Loucy (cell line): ENCODE data around the gene CCDC71.

Experiments used
- H2AFZ ChIP-seq: fragments of 200-600 bp; sonication (generic); 2 replicates; pipeline ENCODE4 v1.6.0; 2016; ENCODE audit warnings: antibody characterized with exemption, mild to moderate bottlenecking, low read length, moderate library complexity
- H3F3A ChIP-seq: fragments of 200-600 bp; 2 replicates; pipeline ENCODE4 v1.6.0; 2016; ENCODE audit warnings: antibody characterized with exemption, low read depth, mild to moderate bottlenecking
- H3K27me3 ChIP-seq: fragments of 200-600 bp; sonication (generic); 2 replicates; pipeline ENCODE4 v1.6.1; 2014; ENCODE audit warnings: low read length, mild to moderate bottlenecking; ENCODE audit not compliant: insufficient read depth, poor library complexity, severe bottlenecking
- H3K36me3 ChIP-seq: fragments of 200-600 bp; sonication (generic); 2 replicates; pipeline ENCODE4 v1.6.1; 2016; ENCODE audit warnings: low read length; ENCODE audit not compliant: insufficient read depth
- H3K4me1 ChIP-seq: fragments of 200-600 bp; sonication (generic); 2 replicates; pipeline ENCODE4 v1.5.1; 2014; ENCODE audit warnings: low read length, mild to moderate bottlenecking; ENCODE audit not compliant: insufficient read depth, poor library complexity, severe bottlenecking
- H3K4me2 ChIP-seq: fragments of 200-600 bp; sonication (generic); 2 replicates; pipeline ENCODE4 v1.6.0; 2014; ENCODE audit warnings: antibody characterized with exemption, low read length, low read depth, mild to moderate bottlenecking; ENCODE audit not compliant: poor library complexity, severe bottlenecking
- H3K4me3 ChIP-seq: fragments of 200-600 bp; sonication (generic); 2 replicates; pipeline ENCODE4 v1.5.1; 2014; ENCODE audit warnings: low read length, mild to moderate bottlenecking, mixed read lengths; ENCODE audit not compliant: poor library complexity, severe bottlenecking
- H3K79me2 ChIP-seq: fragments of 200-600 bp; sonication (generic); 2 replicates; pipeline ENCODE4 v1.6.1; 2014; ENCODE audit warnings: low read length; ENCODE audit not compliant: insufficient read depth
- H3K9ac ChIP-seq: fragments of 200-600 bp; sonication (generic); 2 replicates; pipeline ENCODE4 v1.6.0; 2014; ENCODE audit warnings: mild to moderate bottlenecking, low read depth, low read length, moderate library complexity; ENCODE audit not compliant: poor library complexity, severe bottlenecking
- H3K9me2 ChIP-seq: fragments of 200-600 bp; sonication (generic); replicated peaks from 2 replicates; pipeline ENCODE4 v1.6.1; 2016; ENCODE audit warnings: low read depth, low read length, mixed read lengths
- H3K9me3 ChIP-seq: fragments of 200-600 bp; sonication (generic); 2 replicates; pipeline ENCODE4 v1.6.1; 2014; ENCODE audit warnings: mild to moderate bottlenecking, antibody characterized with exemption, low read length, low read depth; ENCODE audit not compliant: insufficient read depth
- H4K20me1 ChIP-seq: fragments of 200-600 bp; sonication (generic); 2 replicates; pipeline ENCODE4 v1.6.0; 2014; ENCODE audit warnings: antibody characterized with exemption, low read length, mild to moderate bottlenecking; ENCODE audit not compliant: insufficient read depth, poor library complexity, severe bottlenecking
- EZH2phosphoT487 ChIP-seq: fragments of 200-600 bp; IDR thresholded peaks from 2 replicates; pipeline ENCODE4 v1.6.1; 2018; ENCODE audit warnings: antibody characterized with exemption, mild to moderate bottlenecking, moderate library complexity, borderline replicate concordance
- TF ChIP-seq, protein P1 (sequence below): fragments of 200-600 bp; sonication (generic); conservative IDR thresholded peaks from 2 replicates; pipeline ENCODE4 v1.5.1; 2014; ENCODE audit warnings: mild to moderate bottlenecking, antibody characterized with exemption, low read length

CCDC71 gene

DNA sequence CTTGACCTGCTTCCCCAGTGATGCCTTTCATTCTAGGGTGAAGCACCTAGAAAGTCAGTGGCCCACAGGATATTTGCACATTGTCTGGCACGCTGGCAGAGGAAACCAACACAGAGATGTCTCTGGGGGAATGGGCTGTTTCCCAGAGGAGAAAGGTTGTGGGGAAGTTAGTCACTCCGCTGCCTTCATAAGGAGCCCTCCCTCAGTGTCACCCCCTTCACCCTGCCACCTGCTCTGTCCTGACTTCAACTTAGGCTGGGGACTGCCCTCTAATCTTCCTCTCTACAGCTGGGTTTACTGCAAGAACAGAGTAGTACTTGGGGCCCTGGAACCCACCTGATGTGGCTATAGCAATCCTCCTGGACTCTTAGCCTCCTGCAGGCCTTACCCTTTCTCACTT is 10.9 kb upstream of the CCDC71 start:
- Histone ChIP-seq H3K9me3 (no peaks in the 10 kb centered on the region), H3K79me2 (no peaks in the 10 kb centered on the region), H3K4me3 (no peak overlapping the region), H4K20me1 (no peaks in the 10 kb centered on the region), H3K36me3 (no peaks in the 10 kb centered on the region), H2AFZ (no peak overlapping the region), H3K9ac (no peak overlapping the region), H3K27me3 (peaks cover 21% of the 10 kb centered on the region), H3F3A (no peaks in the 10 kb centered on the region), H3K4me2 (no peak overlapping the region), H3K9me2 (no peaks in the 10 kb centered on the region), H3K4me1 (peaks cover 12% of the 10 kb centered on the region)
- TF ChIP-seq, protein P1, sequence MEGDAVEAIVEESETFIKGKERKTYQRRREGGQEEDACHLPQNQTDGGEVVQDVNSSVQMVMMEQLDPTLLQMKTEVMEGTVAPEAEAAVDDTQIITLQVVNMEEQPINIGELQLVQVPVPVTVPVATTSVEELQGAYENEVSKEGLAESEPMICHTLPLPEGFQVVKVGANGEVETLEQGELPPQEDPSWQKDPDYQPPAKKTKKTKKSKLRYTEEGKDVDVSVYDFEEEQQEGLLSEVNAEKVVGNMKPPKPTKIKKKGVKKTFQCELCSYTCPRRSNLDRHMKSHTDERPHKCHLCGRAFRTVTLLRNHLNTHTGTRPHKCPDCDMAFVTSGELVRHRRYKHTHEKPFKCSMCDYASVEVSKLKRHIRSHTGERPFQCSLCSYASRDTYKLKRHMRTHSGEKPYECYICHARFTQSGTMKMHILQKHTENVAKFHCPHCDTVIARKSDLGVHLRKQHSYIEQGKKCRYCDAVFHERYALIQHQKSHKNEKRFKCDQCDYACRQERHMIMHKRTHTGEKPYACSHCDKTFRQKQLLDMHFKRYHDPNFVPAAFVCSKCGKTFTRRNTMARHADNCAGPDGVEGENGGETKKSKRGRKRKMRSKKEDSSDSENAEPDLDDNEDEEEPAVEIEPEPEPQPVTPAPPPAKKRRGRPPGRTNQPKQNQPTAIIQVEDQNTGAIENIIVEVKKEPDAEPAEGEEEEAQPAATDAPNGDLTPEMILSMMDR, result no peak
- TF ChIP-seq EZH2phosphoT487, result no peak

DNA sequence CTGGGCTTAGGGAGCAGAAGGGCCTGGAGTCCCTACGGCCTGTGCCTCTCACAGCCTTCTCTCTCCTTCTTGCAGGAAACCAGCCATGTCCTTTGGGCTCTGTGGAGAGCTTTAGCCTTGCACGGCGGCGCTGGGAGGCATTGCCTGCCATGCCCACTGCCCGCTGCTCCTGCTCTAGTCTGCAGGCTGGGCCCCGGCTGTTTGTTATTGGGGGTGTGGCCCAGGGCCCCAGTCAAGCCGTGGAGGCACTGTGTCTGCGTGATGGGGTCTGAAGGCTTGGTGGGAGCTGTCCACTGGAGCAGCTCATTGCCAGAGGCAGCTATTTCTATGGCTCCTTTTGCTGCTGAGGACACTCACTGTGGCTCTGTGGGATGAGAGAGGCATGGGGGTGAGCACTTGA is 9.4 kb upstream of the CCDC71 start:
- Histone ChIP-seq H3K79me2 (no peaks in the 10 kb centered on the region), H3K36me3 (no peaks in the 10 kb centered on the region), H3K9me3 (no peaks in the 10 kb centered on the region), H4K20me1 (no peaks in the 10 kb centered on the region), H3K9ac (no peak overlapping the region), H3K4me2 (no peak overlapping the region), H3F3A (no peaks in the 10 kb centered on the region), H3K4me1 (peaks cover 12% of the 10 kb centered on the region), H3K9me2 (no peaks in the 10 kb centered on the region), H3K4me3 (no peak overlapping the region), H3K27me3 (peaks cover 26% of the 10 kb centered on the region), H2AFZ (no peak overlapping the region)
- TF ChIP-seq EZH2phosphoT487, result no peak
- TF ChIP-seq, protein P1, result no peak

DNA sequence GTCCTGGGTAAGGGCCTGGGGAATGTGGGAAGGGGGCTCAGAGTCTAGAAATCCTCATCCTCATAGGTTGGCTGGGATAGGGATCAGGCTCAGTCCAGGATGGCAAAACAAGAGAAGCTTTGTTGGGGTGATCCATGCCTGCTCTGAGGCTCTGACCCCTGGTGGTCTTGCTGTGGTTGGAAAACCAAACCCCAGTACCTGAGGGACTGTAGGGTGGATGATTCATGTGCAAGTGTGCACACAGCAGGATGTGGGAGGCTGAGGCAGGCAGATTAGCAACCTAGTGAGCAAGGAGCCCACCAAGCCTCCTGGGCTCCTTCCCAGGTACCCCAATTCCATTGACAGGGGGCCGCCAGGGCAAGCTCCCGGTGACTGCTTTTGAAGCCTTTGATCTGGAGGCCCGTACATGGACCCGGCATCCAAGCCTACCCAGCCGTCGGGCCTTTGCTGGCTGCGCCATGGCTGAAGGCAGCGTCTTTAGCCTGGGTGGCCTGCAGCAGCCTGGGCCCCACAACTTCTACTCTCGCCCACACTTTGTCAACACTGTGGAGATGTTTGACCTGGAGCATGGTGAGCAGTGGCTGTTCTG is 8.4 kb upstream of the CCDC71 start:
- no peak overlapping the region for H3K4me2 ChIP-seq
- H2AFZ ChIP-seq, result no peak overlapping the region
- no peak overlapping the region for H3K9ac ChIP-seq
- peaks cover 12% of the 10 kb centered on the region for H3K4me1 ChIP-seq
- H3K27me3 ChIP-seq, result peaks cover 36% of the 10 kb centered on the region
- no peaks in the 10 kb centered on the region for H3K36me3 ChIP-seq
- no peak overlapping the region for H3K4me3 ChIP-seq
- H3K9me3 ChIP-seq, result no peaks in the 10 kb centered on the region
- H3K9me2 ChIP-seq, result no peaks in the 10 kb centered on the region
- no peaks in the 10 kb centered on the region for H3K79me2 ChIP-seq
- no peaks in the 10 kb centered on the region for H3F3A ChIP-seq
- H4K20me1 ChIP-seq, result no peaks in the 10 kb centered on the region
- TF ChIP-seq, protein P1, result no peak
